CD4-positive, CD25-positive, alpha-beta regulatory T cell (primary cell): ENCODE data around the gene ADAM19. TPM values are rescaled to one million over a fixed set of nuclear protein-coding genes. Genes with fewer than 3 reads are reported as not detected.

ENCODE experiments used
- ATAC-seq, 2 donors: fragments of 150-1000 bp; cut with Tn5 transposase; one replicate each; pipeline ENCODE4 v1.10.0; 2021; ENCODE audit warnings: low read depth in 2 of 2, moderate number of reproducible peaks in 2 of 2, moderate library complexity in 1 of 2
- DNase-seq, 3 donors: peaks; one replicate each; pipeline versions ENCODE4 v3.0.0 to v3.0.0-alpha.2; 2012 to 2022; ENCODE audit warnings: mixed read lengths in 1 of 3
- H3K27ac ChIP-seq: one replicate; pipeline ENCODE4 v1.7.0; 2013; ENCODE audit warnings: mild to moderate bottlenecking, low read length; ENCODE audit not compliant: insufficient read depth, poor library complexity, severe bottlenecking
- H3K27me3 ChIP-seq: one replicate; pipeline ENCODE4 v1.7.0; 2013; ENCODE audit warnings: low read length; ENCODE audit not compliant: control insufficient read depth, insufficient read depth
- H3K36me3 ChIP-seq: one replicate; pipeline ENCODE4 v1.7.0; 2013; ENCODE audit warnings: mild to moderate bottlenecking, low read length, moderate library complexity; ENCODE audit not compliant: control insufficient read depth, insufficient read depth
- H3K4me1 ChIP-seq: 2 replicates; pipeline ENCODE4 v1.7.0; 2013; ENCODE audit warnings: mild to moderate bottlenecking, low read length; ENCODE audit not compliant: insufficient read depth, control insufficient read depth, poor library complexity, severe bottlenecking
- H3K4me3 ChIP-seq: one replicate; pipeline ENCODE4 v1.7.0; 2013; ENCODE audit warnings: low read depth, mild to moderate bottlenecking, low read length, moderate library complexity
- H3K9me3 ChIP-seq, 2 experiments: 1 replicate in 1 of 2; 2 replicates in 1 of 2; pipeline ENCODE4 v1.7.0; 2013; ENCODE audit warnings: low read length in 2 of 2, mild to moderate bottlenecking in 1 of 2, moderate library complexity in 1 of 2; ENCODE audit not compliant: control insufficient read depth in 2 of 2
- H3K27ac Mint-ChIP-seq, 3 donors: one replicate each; pipeline ENCODE4 v1.8.0; 2020 to 2022; ENCODE audit warnings: mild to moderate bottlenecking in 3 of 3, mixed read lengths in 3 of 3, moderate library complexity in 2 of 3
- H3K27me3 Mint-ChIP-seq: one replicate; pipeline ENCODE4 v1.8.0; 2022; ENCODE audit warnings: mild to moderate bottlenecking, mixed read lengths
- H3K36me3 Mint-ChIP-seq: one replicate; pipeline ENCODE4 v1.8.0; 2020; ENCODE audit warnings: mixed read lengths
- H3K4me1 Mint-ChIP-seq, 4 donors: one replicate each; pipeline ENCODE4 v1.8.0; 2020 to 2022; ENCODE audit warnings: mixed read lengths in 4 of 4, mild to moderate bottlenecking in 1 of 4
- H3K4me3 Mint-ChIP-seq, 4 donors: one replicate each; pipeline ENCODE4 v1.8.0; 2020 to 2022; ENCODE audit warnings: mild to moderate bottlenecking in 4 of 4, mixed read lengths in 4 of 4, moderate library complexity in 3 of 4
- H3K9me3 Mint-ChIP-seq, 7 donors: one replicate each; pipeline ENCODE4 v1.8.0; 2020 to 2022; ENCODE audit warnings: mixed read lengths in 7 of 7, mild to moderate bottlenecking in 3 of 7, moderate library complexity in 2 of 7
- polyA plus RNA-seq, 4 donors: library from polyadenylated mRNA; unstranded; fragments of 300-500 nt; fragmentation: Illumina TruSeq; gene quantifications; one replicate each; pipeline ENCODE4 v1.2.3, GENCODE V29; 2021
- total RNA-seq: library from RNA; stranded (reverse); gene quantifications from one replicate; pipeline ENCODE4 v1.2.3, GENCODE V29; 2022

ADAM19 gene
- total and polyA plus RNA-seq, 5 donors from 2014 or later: 5.5 to 113 (median 9.1) TPM

DNA sequence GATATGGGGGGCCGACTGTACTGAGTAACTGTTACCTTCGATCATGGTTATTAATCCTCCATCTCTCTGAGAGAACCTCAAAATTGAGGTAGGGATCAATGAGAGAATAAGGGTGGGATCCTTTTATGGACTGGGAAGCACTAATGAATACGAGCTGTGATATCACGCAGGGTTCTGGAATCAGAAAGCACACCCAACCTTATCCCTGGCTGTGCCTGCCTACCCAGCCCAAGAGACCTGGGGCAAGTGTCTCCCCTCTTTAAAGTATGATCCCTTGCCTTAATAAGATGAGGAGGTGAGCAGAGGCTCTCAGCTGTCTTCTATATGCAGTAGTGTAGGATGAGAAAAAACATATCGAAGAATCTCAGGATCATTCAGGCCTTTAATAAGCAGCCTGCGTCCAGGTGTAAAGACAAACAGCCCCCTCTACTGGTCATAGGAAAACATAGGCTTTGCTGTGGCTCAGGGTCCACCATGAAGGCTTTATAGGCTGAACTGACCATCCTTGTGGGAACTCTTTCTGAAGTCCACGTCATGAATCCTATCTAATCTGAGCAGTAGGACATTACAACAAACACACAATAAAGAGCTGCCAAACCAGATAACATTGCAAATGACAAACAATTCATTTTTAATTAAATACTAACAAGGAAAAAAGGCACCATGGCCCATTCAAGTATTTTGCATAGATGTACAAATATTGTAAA lies 98.7 kb downstream of the ADAM19 start:
- H3K27me3 Mint-ChIP-seq: no peaks in the 10 kb centered on the region
- no peak overlapping the region for H3K4me3 Mint-ChIP-seq
- H3K4me1 Mint-ChIP-seq: peaks cover 6 to 24% (median 8%) of the 10 kb centered on the region in 4 donors
- no peak overlapping the region for H3K27ac ChIP-seq
- H3K36me3 ChIP-seq: peaks cover 26% of the 10 kb centered on the region
- peak in 2 of 3 donors; percentile 42 to 63 for DNase-seq
- no peaks in the 10 kb centered on the region for H3K9me3 ChIP-seq
- peak in 1 of 2 donors; percentile 33 for ATAC-seq
- H3K27ac Mint-ChIP-seq: peak overlapping the region in 2 of 3 donors; percentile 20 to 24
- peaks cover 12% of the 10 kb centered on the region for H3K36me3 Mint-ChIP-seq
- no peaks in the 10 kb centered on the region for H3K9me3 Mint-ChIP-seq
- no peaks in the 10 kb centered on the region for H3K27me3 ChIP-seq
- H3K4me3 ChIP-seq: no peak overlapping the region
- peaks cover 10% of the 10 kb centered on the region for H3K4me1 ChIP-seq

DNA sequence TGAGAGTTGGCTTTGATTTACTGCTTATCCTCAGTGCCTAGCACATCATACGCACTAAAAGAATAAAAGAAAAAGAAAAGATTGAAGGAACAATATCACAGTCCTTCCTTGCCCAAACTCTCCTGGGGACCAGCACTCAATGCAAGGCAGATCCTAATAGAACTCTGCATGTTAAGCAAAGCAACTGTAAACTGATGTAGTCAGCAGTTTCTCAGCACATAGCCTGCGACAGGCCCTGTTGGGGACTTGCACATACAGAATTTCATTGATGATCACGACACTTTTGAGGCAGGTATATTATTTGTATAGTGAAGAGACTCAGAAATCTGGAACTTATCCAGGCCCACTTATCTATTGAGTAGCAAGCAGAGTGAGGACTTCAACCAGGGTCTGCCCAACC lies 100.1 kb downstream of the ADAM19 start:
- Histone ChIP-seq H3K4me3 (no peak overlapping the region), H3K9me3 (no peaks in the 10 kb centered on the region), H3K36me3 (peaks cover 14% of the 10 kb centered on the region), H3K27ac (no peak overlapping the region), H3K27me3 (no peaks in the 10 kb centered on the region), H3K4me1 (peaks cover 10% of the 10 kb centered on the region)
- Mint-ChIP-seq H3K4me3 (peak overlapping the region in 1 of 4 donors; percentile 30), H3K27me3 (no peaks in the 10 kb centered on the region), H3K36me3 (peaks cover 8% of the 10 kb centered on the region), H3K4me1 (peaks cover 6 to 18% (median 9%) of the 10 kb centered on the region in 4 donors), H3K9me3 (no peaks in the 10 kb centered on the region), H3K27ac (peak overlapping the region in 1 of 3 donors; percentile 97)
- DNase-seq: no peak
- no peak for ATAC-seq

DNA sequence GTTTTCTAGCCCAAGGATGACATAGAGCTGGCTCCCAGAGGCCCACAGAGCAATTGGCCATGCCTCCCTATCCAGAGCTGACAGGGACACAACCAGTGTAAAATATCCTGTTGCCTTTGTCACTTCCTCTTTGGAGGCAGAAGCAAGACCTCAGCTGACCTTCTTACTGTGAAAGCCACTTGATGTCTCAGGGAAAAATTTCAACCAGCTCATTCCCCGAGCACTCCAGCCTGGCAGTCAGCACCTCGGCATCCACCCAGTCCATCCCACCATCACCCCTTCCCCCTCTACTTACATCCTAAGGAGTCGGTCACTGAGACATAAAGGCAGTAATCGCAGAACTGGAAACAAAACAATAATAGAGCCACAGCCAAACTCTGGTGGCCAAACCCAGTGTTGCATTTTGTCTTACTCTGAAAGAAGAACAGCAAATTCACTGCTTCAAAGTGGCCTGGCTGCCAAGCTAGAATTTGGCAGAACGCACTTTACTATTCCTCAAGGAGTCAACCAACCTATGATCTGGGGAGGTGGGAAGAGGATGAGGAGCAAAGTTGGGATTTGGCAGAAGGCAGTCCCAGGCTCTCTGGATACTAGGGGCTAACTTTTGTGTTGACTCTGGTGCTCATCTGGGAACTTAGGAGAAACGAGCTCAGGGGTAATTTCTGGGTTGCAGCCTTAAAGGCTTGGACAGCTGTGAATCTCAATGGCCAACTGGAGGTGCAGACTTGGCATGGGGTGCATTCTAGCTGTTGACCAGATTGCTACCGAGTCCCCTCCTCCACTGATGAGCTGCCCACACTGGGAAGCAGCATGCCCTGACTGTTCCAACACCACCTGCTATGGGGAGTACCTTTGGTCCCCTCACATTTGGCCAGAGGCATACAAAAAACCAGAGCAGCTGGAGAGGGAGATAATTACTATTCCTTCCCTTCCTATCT lies 101.9 kb downstream of the ADAM19 start:
- no peak for ATAC-seq
- Mint-ChIP-seq H3K27ac (peak overlapping the region in 1 of 3 donors; percentile 39), H3K4me3 (peak overlapping the region in 1 of 4 donors; percentile 16), H3K36me3 (peaks cover 4% of the 10 kb centered on the region), H3K9me3 (no peaks in the 10 kb centered on the region), H3K27me3 (no peaks in the 10 kb centered on the region), H3K4me1 (peaks cover 3 to 7% (median 6%) of the 10 kb centered on the region in 4 donors)
- H3K9me3 ChIP-seq: no peaks in the 10 kb centered on the region
- peaks cover 3% of the 10 kb centered on the region for H3K36me3 ChIP-seq
- H3K4me1 ChIP-seq: peaks cover under 1% of the 10 kb centered on the region
- no peak overlapping the region for H3K4me3 ChIP-seq
- no peak overlapping the region for H3K27ac ChIP-seq
- H3K27me3 ChIP-seq: no peaks in the 10 kb centered on the region
- no peak for DNase-seq

DNA sequence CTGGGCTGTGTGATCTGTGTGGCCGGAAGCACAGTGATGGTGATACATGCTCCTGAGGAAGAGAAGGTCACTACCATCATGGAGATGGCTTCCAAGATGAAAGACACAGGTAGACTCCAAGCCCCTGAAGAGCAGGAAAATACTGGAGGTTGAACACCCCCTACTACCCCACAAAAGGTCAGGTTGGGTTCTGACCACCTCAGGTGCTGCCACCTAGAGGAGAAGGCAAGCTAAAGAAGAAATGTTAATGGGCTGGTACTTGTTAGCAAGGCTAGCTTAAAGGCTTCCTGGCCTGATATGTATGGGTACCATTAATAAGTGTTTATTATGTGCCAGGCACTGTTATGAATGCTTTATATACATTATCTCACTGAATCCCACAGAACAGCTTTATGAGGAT lies 103.9 kb downstream of the ADAM19 start:
- no peak overlapping the region for H3K27ac ChIP-seq
- DNase-seq (peak in 1 of 3 donors; percentile 44), ATAC-seq (peak in 1 of 2 donors; percentile 27)
- H3K4me3 ChIP-seq: no peak overlapping the region
- no peaks in the 10 kb centered on the region for H3K9me3 Mint-ChIP-seq
- H3K27me3 ChIP-seq: no peaks in the 10 kb centered on the region
- H3K9me3 ChIP-seq: no peaks in the 10 kb centered on the region
- no peaks in the 10 kb centered on the region for H3K4me1 ChIP-seq
- H3K27ac Mint-ChIP-seq: no peak overlapping the region
- no peaks in the 10 kb centered on the region for H3K27me3 Mint-ChIP-seq
- no peak overlapping the region for H3K4me3 Mint-ChIP-seq
- H3K36me3 Mint-ChIP-seq: no peaks in the 10 kb centered on the region
- peaks cover 0 to 5% (median 2%) of the 10 kb centered on the region in 4 donors for H3K4me1 Mint-ChIP-seq
- H3K36me3 ChIP-seq: peaks cover 3% of the 10 kb centered on the region

DNA sequence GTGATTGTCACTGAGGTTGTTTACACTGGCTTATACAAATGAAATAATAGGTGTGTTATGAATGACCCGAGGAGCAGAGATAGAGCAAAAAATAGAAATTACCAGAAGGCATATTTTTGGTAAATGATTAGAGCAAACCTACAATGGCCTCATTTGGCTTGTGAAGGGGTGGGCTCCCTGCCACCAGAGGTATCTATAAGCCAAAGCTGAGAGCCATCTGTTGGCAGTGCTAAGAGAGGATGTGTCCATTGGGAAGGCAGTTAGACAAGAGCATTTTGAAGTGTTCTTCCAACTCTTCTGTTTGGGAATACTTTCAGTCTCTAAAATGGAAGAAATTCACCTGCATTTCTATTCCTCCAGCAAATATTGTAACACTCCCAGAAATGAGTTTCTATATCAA lies 104.9 kb downstream of the ADAM19 start:
- no peaks in the 10 kb centered on the region for H3K9me3 Mint-ChIP-seq
- peaks cover 0 to 5% (median 3%) of the 10 kb centered on the region in 4 donors for H3K4me1 Mint-ChIP-seq
- ATAC-seq (no peak), DNase-seq (no peak)
- peaks cover 3% of the 10 kb centered on the region for H3K36me3 ChIP-seq
- no peak overlapping the region for H3K4me3 Mint-ChIP-seq
- H3K4me1 ChIP-seq: no peaks in the 10 kb centered on the region
- no peak overlapping the region for H3K27ac ChIP-seq
- H3K4me3 ChIP-seq: no peak overlapping the region
- H3K27me3 Mint-ChIP-seq: no peaks in the 10 kb centered on the region
- H3K36me3 Mint-ChIP-seq: no peaks in the 10 kb centered on the region
- H3K27me3 ChIP-seq: no peaks in the 10 kb centered on the region
- H3K27ac Mint-ChIP-seq: no peak overlapping the region
- H3K9me3 ChIP-seq: no peaks in the 10 kb centered on the region

DNA sequence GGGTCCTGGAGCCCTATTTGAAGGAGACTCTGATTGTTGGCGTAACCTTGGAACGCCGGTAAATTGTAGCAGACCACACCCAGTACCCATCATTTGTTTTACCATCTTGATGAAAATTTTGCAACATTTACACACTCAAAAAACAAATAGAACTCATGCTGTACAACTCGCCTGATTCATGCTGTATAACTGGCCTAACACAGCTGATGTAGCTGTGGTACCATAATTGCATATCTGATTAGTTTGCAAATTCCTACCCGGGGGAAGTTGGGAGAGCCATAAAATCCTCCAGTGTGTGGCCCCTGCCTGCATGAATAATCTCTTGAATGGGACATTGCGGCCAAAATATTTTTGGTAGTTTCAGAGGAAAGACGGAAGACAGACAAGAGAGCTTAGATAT lies 105.9 kb downstream of the ADAM19 start:
- Mint-ChIP-seq H3K9me3 (no peaks in the 10 kb centered on the region), H3K4me3 (no peak overlapping the region), H3K36me3 (no peaks in the 10 kb centered on the region), H3K27ac (no peak overlapping the region), H3K27me3 (no peaks in the 10 kb centered on the region), H3K4me1 (peaks cover 0 to 7% (median 4%) of the 10 kb centered on the region in 4 donors)
- DNase-seq (no peak), ATAC-seq (no peak)
- no peaks in the 10 kb centered on the region for H3K27me3 ChIP-seq
- no peaks in the 10 kb centered on the region for H3K9me3 ChIP-seq
- H3K27ac ChIP-seq: no peak overlapping the region
- peaks cover under 1% of the 10 kb centered on the region for H3K4me1 ChIP-seq
- peaks cover 3% of the 10 kb centered on the region for H3K36me3 ChIP-seq
- H3K4me3 ChIP-seq: no peak overlapping the region

DNA sequence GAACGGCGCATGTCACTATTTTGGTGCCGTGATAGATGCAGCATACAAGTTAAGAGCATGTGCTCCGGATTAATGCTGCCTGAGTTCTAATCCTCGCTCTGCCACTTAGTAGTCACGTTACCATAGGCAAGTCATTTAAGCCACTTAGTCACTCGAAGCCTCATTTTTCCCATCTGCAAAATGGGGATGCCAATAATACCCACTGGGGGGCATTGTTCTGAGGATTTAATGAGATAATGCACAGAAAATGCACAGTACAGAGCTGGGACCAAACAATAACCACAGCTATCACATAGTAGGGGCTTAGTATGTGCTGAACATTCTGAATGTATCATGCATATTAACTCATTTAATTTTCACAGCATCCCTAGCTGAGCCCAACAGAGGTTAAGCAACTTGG lies 106.5 kb downstream of the ADAM19 start:
- H3K36me3 Mint-ChIP-seq: no peaks in the 10 kb centered on the region
- peak overlapping the region in 1 of 4 donors; percentile 39 for H3K4me3 Mint-ChIP-seq
- DNase-seq (peak in 1 of 3 donors; percentile 43), ATAC-seq (no peak)
- Histone ChIP-seq H3K4me3 (no peak overlapping the region), H3K9me3 (no peaks in the 10 kb centered on the region), H3K27me3 (no peaks in the 10 kb centered on the region), H3K4me1 (peaks cover 6% of the 10 kb centered on the region), H3K27ac (no peak overlapping the region), H3K36me3 (peaks cover 3% of the 10 kb centered on the region)
- no peak overlapping the region for H3K27ac Mint-ChIP-seq
- H3K9me3 Mint-ChIP-seq: peaks cover 0 to under 1% (median 0%) of the 10 kb centered on the region in 7 donors
- peaks cover 6 to 12% (median 10%) of the 10 kb centered on the region in 4 donors for H3K4me1 Mint-ChIP-seq
- no peaks in the 10 kb centered on the region for H3K27me3 Mint-ChIP-seq
